HCT116 (cell line): ENCODE measurements around the gene ARHGDIG. TPM values are rescaled to one million over a fixed set of nuclear protein-coding genes. Genes with fewer than 3 reads are reported as not detected.

Experiments used
- ATAC-seq: fragments of 200-7000 bp; cut with Tn5 transposase; 2 replicates; pipeline ENCODE4 v1.9.1; 2020; ENCODE audit warnings: mild to moderate bottlenecking, moderate library complexity
- BruUV-seq: library from RNA; stranded (reverse); fragments of 400-500 nt; replicated peaks from 2 replicates; lab custom pipeline; 2021; lab: Mats Ljungman, UMichigan
- CTCF ChIA-PET: fragments of 300-600 bp; sonication (Branson Sonifier 250); formaldehyde crosslinking; loops from one replicate; lab custom pipeline; 2021; ENCODE audit warnings: antibody characterized with exemption; lab: Charles Lee
- POLR2A ChIA-PET: fragments of 300-600, 350-600 bp; sonication (Branson Sonifier 250); formaldehyde crosslinking; loops from one replicate; lab custom pipeline; 2021; ENCODE audit warnings: antibody characterized with exemption; lab: Charles Lee
- RAD21 ChIA-PET, 2 experiments: fragments of 300-600 bp; sonication (Branson Sonifier 250); formaldehyde crosslinking; loops; one replicate each; lab custom pipeline; 2023; ENCODE audit warnings: low total read pairs in 2 of 2; ENCODE audit not compliant: uncharacterized antibody in 2 of 2, unreplicated experiment in 2 of 2, low non-redundant PET in 1 of 2; lab: Charles Lee
- DNase-seq: peaks from one replicate; pipeline ENCODE4 v3.0.0-alpha.2; 2010; ENCODE audit warnings: low read depth, low spot score
- H2AFZ ChIP-seq: fragments of 200-600 bp; shearing (Covaris generic), sonication (generic); 2 replicates; pipeline ENCODE4 v1.6.1; 2017; ENCODE audit warnings: low read depth, mixed run types, mixed read lengths, antibody characterized with exemption, low read length; ENCODE audit not compliant: poor library complexity, severe bottlenecking
- H3K27ac ChIP-seq: 2 replicates; pipeline ENCODE4 v1.5.1; 2012; ENCODE audit warnings: low read depth, low read length
- H3K27me3 ChIP-seq: fragments of 200-600 bp; sonication (generic); 2 replicates; pipeline ENCODE4 v1.6.1; 2016; ENCODE audit warnings: mixed run types, low read length, mixed read lengths; ENCODE audit not compliant: insufficient read depth
- H3K36me3 ChIP-seq, 2 experiments: fragments of 200-500 bp in 1 of 2; fragments of 200-600 bp in 1 of 2; sonication (Bioruptor generic) in 1 of 2; sonication (generic) in 1 of 2; 2 replicates each; pipeline versions ENCODE4 v1.5.1 to v1.6.1; 2014 to 2016; ENCODE audit warnings: low read length in 2 of 2, inconsistent platforms in 1 of 2, mixed read lengths in 1 of 2, mixed run types in 1 of 2; ENCODE audit not compliant: insufficient read depth in 2 of 2, control insufficient read depth in 1 of 2
- H3K4me1 ChIP-seq, 2 experiments: fragments of 200-600 bp in 1 of 2; sonication (generic) in 1 of 2; 2 replicates each; pipeline versions ENCODE4 v1.5.1 to v1.6.1; 2012 to 2017; ENCODE audit warnings: low read length in 2 of 2, inconsistent platforms in 1 of 2, mild to moderate bottlenecking in 1 of 2, mixed read lengths in 1 of 2, mixed run types in 1 of 2, moderate library complexity in 1 of 2; ENCODE audit not compliant: insufficient read depth in 2 of 2, control insufficient read depth in 1 of 2
- H3K4me2 ChIP-seq: fragments of 200-600 bp; sonication (generic); 2 replicates; pipeline ENCODE4 v1.6.1; 2017; ENCODE audit warnings: mixed run types, low read length, mixed read lengths
- H3K4me3 ChIP-seq, 2 experiments: fragments of 200-600 bp in 1 of 2; sonication (generic) in 1 of 2; replicated peaks in 1 of 2; 2 replicates each; pipeline ENCODE4 v1.5.1; 2011 to 2016; ENCODE audit warnings: low read length in 2 of 2, control low read depth in 1 of 2, low read depth in 1 of 2, mild to moderate bottlenecking in 1 of 2, mixed read lengths in 1 of 2, mixed run types in 1 of 2
- H3K79me2 ChIP-seq: fragments of 200-600 bp; sonication (generic); 2 replicates; pipeline ENCODE4 v1.6.1; 2017; ENCODE audit warnings: mild to moderate bottlenecking, mixed run types, low read length, moderate library complexity, mixed read lengths; ENCODE audit not compliant: insufficient read depth
- H3K9ac ChIP-seq: fragments of 200-600 bp; sonication (generic); 2 replicates; pipeline ENCODE4 v1.6.1; 2016; ENCODE audit warnings: low read length, mixed read lengths
- H3K9me2 ChIP-seq: fragments of 200-600 bp; sonication (generic), shearing (Covaris generic); 2 replicates; pipeline ENCODE4 v1.6.1; 2017; ENCODE audit warnings: mixed run types, mild to moderate bottlenecking, moderate library complexity; ENCODE audit not compliant: insufficient read depth
- H3K9me3 ChIP-seq, 2 experiments: fragments of 200-500 bp in 1 of 2; fragments of 200-600 bp in 1 of 2; sonication (Bioruptor generic) in 1 of 2; sonication (generic) in 1 of 2; 2 replicates each; pipeline ENCODE4 v1.6.1; 2014 to 2017; ENCODE audit warnings: low read length in 2 of 2, mixed read lengths in 2 of 2, inconsistent platforms in 1 of 2, low read depth in 1 of 2, mild to moderate bottlenecking in 1 of 2, mixed run types in 1 of 2, moderate library complexity in 1 of 2; ENCODE audit not compliant: control insufficient read depth in 1 of 2, insufficient read depth in 1 of 2
- H4K20me1 ChIP-seq: fragments of 200-600 bp; sonication (generic), shearing (Covaris generic); 2 replicates; pipeline ENCODE4 v1.6.1; 2017; ENCODE audit warnings: mixed run types, mild to moderate bottlenecking, moderate library complexity; ENCODE audit not compliant: insufficient read depth
- CBX3 ChIP-seq: IDR thresholded peaks from 2 replicates; pipeline ENCODE4 v1.6.1; 2012; ENCODE audit warnings: low read depth
- CEBPB ChIP-seq: IDR thresholded peaks from 2 replicates; pipeline ENCODE4 v1.6.1; 2012; ENCODE audit warnings: low read depth
- EGR1 ChIP-seq: IDR thresholded peaks from 2 replicates; pipeline ENCODE4 v1.6.1; 2012; ENCODE audit warnings: low read depth
- EZH2phosphoT487 ChIP-seq: fragments of 200-600 bp; IDR thresholded peaks from 2 replicates; pipeline ENCODE4 v1.6.1; 2018; ENCODE audit warnings: antibody characterized with exemption, borderline replicate concordance
- SIN3A ChIP-seq: IDR thresholded peaks from 2 replicates; pipeline ENCODE4 v1.6.1; 2012; ENCODE audit warnings: low read depth
- SP1 ChIP-seq: IDR thresholded peaks from 2 replicates; pipeline ENCODE4 v1.6.1; 2012; ENCODE audit warnings: low read depth
- YY1 ChIP-seq: IDR thresholded peaks from 2 replicates; pipeline ENCODE4 v1.6.1; 2011; ENCODE audit warnings: low read length, low read depth, moderate library complexity, mild to moderate bottlenecking; ENCODE audit not compliant: insufficient replicate concordance; ENCODE audit errors: extremely low read depth
- ZFX ChIP-seq: fragments of 450-650 bp; IDR thresholded peaks from 2 replicates; pipeline ENCODE4 v1.6.1; 2017
- intact Hi-C: fragments of 100-400 bp; cut with micrococcal nuclease; formaldehyde crosslinking; loops from 2 replicates; pipeline ENCODE4 v1.10.0; 2022
- total RNA-seq: library from RNA; stranded (reverse); gene quantifications from one replicate; pipeline ENCODE4 v1.2.1, GENCODE V29; 2021; ENCODE audit not compliant: unreplicated experiment
- TF ChIP-seq, protein P1 (sequence below): IDR thresholded peaks from 2 replicates; pipeline ENCODE4 v1.6.1; 2012; ENCODE audit warnings: low read depth
- TF ChIP-seq, protein P2 (sequence below), 3 experiments: fragments of 200-600 bp in 1 of 3; sonication (generic) in 1 of 3; IDR thresholded peaks in 2 of 3; conservative IDR thresholded peaks in 1 of 3; 2 replicates each; pipeline ENCODE4 v1.5.1; 2012 to 2017; ENCODE audit warnings: low read depth in 2 of 3, low read length in 2 of 3, antibody characterized with exemption in 1 of 3, borderline replicate concordance in 1 of 3, control low read depth in 1 of 3, mild to moderate bottlenecking in 1 of 3, mixed read lengths in 1 of 3, mixed run types in 1 of 3, moderate library complexity in 1 of 3; ENCODE audit not compliant: insufficient read depth in 1 of 3
- TF ChIP-seq, protein P3 (sequence below): IDR thresholded peaks from 2 replicates; pipeline ENCODE4 v1.6.1; 2012

The ARHGDIG gene
- total RNA-seq, 1 experiment from 2014 or later, result not detected

DNA sequence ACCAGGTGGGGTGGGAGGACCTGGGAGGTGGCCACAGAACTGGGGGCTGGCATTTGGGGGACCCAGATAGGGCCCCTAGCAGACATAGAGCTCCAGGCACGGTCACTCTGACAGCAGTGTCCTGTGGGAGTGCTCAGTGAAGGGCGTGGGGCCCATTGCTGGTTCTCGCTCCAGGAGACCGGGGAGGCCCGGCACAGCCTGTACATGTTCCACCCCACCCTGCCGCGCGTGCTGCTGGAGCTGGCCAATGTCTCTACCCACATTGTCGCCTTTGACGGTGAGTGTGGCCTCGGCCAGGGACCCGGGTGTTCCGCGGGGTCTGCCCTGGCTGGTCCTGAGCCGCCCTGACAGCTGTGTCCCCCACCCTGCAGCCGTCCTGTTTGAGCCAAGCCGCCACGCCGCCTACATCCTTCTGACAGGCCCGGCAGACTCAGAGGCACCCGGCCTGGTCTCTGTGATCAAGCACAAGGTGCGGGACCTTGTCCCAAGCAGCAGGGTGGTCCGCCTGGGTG is 15.9 kb upstream of the ARHGDIG start:
- H3K4me3 ChIP-seq, result no peak overlapping the region
- no peak for DNase-seq
- no peaks in the 10 kb centered on the region for H4K20me1 ChIP-seq
- RAD21 ChIA-PET, result no interaction called here
- H3K9me3 ChIP-seq, result no peaks in the 10 kb centered on the region
- POLR2A ChIA-PET, result no interaction called here
- no peak overlapping the region for H3K9ac ChIP-seq
- TF ChIP-seq, protein P1, sequence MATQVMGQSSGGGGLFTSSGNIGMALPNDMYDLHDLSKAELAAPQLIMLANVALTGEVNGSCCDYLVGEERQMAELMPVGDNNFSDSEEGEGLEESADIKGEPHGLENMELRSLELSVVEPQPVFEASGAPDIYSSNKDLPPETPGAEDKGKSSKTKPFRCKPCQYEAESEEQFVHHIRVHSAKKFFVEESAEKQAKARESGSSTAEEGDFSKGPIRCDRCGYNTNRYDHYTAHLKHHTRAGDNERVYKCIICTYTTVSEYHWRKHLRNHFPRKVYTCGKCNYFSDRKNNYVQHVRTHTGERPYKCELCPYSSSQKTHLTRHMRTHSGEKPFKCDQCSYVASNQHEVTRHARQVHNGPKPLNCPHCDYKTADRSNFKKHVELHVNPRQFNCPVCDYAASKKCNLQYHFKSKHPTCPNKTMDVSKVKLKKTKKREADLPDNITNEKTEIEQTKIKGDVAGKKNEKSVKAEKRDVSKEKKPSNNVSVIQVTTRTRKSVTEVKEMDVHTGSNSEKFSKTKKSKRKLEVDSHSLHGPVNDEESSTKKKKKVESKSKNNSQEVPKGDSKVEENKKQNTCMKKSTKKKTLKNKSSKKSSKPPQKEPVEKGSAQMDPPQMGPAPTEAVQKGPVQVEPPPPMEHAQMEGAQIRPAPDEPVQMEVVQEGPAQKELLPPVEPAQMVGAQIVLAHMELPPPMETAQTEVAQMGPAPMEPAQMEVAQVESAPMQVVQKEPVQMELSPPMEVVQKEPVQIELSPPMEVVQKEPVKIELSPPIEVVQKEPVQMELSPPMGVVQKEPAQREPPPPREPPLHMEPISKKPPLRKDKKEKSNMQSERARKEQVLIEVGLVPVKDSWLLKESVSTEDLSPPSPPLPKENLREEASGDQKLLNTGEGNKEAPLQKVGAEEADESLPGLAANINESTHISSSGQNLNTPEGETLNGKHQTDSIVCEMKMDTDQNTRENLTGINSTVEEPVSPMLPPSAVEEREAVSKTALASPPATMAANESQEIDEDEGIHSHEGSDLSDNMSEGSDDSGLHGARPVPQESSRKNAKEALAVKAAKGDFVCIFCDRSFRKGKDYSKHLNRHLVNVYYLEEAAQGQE, result no peak
- TF ChIP-seq CBX3 (no peak), CEBPB (no peak), SP1 (no peak), ZFX (no peak), SIN3A (no peak), EZH2phosphoT487 (no peak), EGR1 (no peak), YY1 (no peak)
- TF ChIP-seq, protein P2, sequence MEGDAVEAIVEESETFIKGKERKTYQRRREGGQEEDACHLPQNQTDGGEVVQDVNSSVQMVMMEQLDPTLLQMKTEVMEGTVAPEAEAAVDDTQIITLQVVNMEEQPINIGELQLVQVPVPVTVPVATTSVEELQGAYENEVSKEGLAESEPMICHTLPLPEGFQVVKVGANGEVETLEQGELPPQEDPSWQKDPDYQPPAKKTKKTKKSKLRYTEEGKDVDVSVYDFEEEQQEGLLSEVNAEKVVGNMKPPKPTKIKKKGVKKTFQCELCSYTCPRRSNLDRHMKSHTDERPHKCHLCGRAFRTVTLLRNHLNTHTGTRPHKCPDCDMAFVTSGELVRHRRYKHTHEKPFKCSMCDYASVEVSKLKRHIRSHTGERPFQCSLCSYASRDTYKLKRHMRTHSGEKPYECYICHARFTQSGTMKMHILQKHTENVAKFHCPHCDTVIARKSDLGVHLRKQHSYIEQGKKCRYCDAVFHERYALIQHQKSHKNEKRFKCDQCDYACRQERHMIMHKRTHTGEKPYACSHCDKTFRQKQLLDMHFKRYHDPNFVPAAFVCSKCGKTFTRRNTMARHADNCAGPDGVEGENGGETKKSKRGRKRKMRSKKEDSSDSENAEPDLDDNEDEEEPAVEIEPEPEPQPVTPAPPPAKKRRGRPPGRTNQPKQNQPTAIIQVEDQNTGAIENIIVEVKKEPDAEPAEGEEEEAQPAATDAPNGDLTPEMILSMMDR (IDR thresholded peaks at IDR 0.05 in 2 of 3, conservative IDR thresholded peaks at IDR 0.05 in 1 of 3; ENCODE audit: borderline replicate concordance in 1 of 3, insufficient read depth in 1 of 3, low read depth in 2 of 3, low read length in 2 of 3), result no peak
- TF ChIP-seq, protein P3, sequence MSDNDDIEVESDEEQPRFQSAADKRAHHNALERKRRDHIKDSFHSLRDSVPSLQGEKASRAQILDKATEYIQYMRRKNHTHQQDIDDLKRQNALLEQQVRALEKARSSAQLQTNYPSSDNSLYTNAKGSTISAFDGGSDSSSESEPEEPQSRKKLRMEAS, result no peak
- no peak overlapping the region for H2AFZ ChIP-seq
- H3K9me2 ChIP-seq, result no peaks in the 10 kb centered on the region
- H3K27ac ChIP-seq, result no peak overlapping the region
- H3K36me3 ChIP-seq, result no peaks in the 10 kb centered on the region
- CTCF ChIA-PET, result no interaction called here
- no peaks in the 10 kb centered on the region for H3K4me1 ChIP-seq
- intact Hi-C loops, result no loop called here
- no peaks in the 10 kb centered on the region for H3K27me3 ChIP-seq
- no peak for ATAC-seq
- no peak overlapping the region for H3K4me2 ChIP-seq
- no peaks in the 10 kb centered on the region for H3K79me2 ChIP-seq
- BruUV-seq, result no TSS peak
